Endodermal cell (in vitro differentiated cells): ENCODE measurements around the gene NR2C1. TPM values are rescaled to one million over a fixed set of nuclear protein-coding genes. Genes with fewer than 3 reads are reported as not detected.

Experiments
- DNase-seq: peaks from one replicate; pipeline ENCODE4 v3.0.0-alpha.2; 2017
- H3K27ac ChIP-seq: 2 replicates; pipeline ENCODE4 v1.5.1; 2013; ENCODE audit warnings: mild to moderate bottlenecking, low read depth, low read length, moderate library complexity
- H3K27me3 ChIP-seq: 2 replicates; pipeline ENCODE4 v1.6.1; 2013; ENCODE audit warnings: mild to moderate bottlenecking, low read length, moderate library complexity; ENCODE audit not compliant: insufficient read depth, control insufficient read depth, poor library complexity, severe bottlenecking
- H3K36me3 ChIP-seq: 2 replicates; pipeline ENCODE4 v1.7.0; 2013; ENCODE audit warnings: mild to moderate bottlenecking, low read length, moderate library complexity; ENCODE audit not compliant: control insufficient read depth, insufficient read depth
- H3K4me1 ChIP-seq: one replicate; pipeline ENCODE4 v1.7.0; 2013; ENCODE audit warnings: low read length; ENCODE audit not compliant: control insufficient read depth, insufficient read depth
- H3K4me3 ChIP-seq: 2 replicates; pipeline ENCODE4 v1.5.1; 2013; ENCODE audit warnings: mild to moderate bottlenecking, low read length, moderate library complexity
- H3K9ac ChIP-seq: 2 replicates; pipeline ENCODE4 v1.6.1; 2013; ENCODE audit warnings: mild to moderate bottlenecking, low read length, moderate library complexity; ENCODE audit not compliant: poor library complexity, severe bottlenecking; ENCODE audit errors: extremely low read depth
- H3K9me3 ChIP-seq: 2 replicates; pipeline ENCODE4 v1.6.1; 2013; ENCODE audit warnings: mild to moderate bottlenecking, low read length, moderate library complexity; ENCODE audit not compliant: control insufficient read depth
- H3K27ac Mint-ChIP-seq: 2 replicates; pipeline ENCODE4 v1.8.0; 2020; ENCODE audit warnings: mixed read lengths
- H3K27me3 Mint-ChIP-seq: 2 replicates; pipeline ENCODE4 v1.8.0; 2021; ENCODE audit warnings: mild to moderate bottlenecking, mixed read lengths; ENCODE audit not compliant: insufficient read depth
- H3K36me3 Mint-ChIP-seq: 2 replicates; pipeline ENCODE4 v1.8.0; 2020; ENCODE audit warnings: low read depth, mixed read lengths
- H3K4me1 Mint-ChIP-seq: 2 replicates; pipeline ENCODE4 v1.8.0; 2020; ENCODE audit warnings: mixed read lengths
- H3K4me3 Mint-ChIP-seq: 2 replicates; pipeline ENCODE4 v1.8.0; 2020; ENCODE audit warnings: mild to moderate bottlenecking, moderate library complexity, mixed read lengths
- H3K9me3 Mint-ChIP-seq: 2 replicates; pipeline ENCODE4 v1.8.0; 2020; ENCODE audit warnings: mild to moderate bottlenecking, mixed read lengths
- WGBS, 2 experiments: methylation state at CpG; one replicate each; pipeline versions ENCODE4 v1.1.5 to v1.1.7; 2013; ENCODE audit warnings: missing lambda C conversion rate in 2 of 2, mixed read lengths in 1 of 2; ENCODE audit not compliant: insufficient coverage in 1 of 2, insufficient read length in 1 of 2; 5-methylcytosine and 5-hydroxymethylcytosine counted together
- total RNA-seq, 2 donors: library from RNA; stranded (reverse); fragmentation: NEBNext Ultra II Directional in 1 of 2; extraction: Animal tissue kit (Norgen Biotek cat#: 25700) in 1 of 2; gene quantifications; 2 replicates in 1 of 2; 3 replicates in 1 of 2; pipeline ENCODE4 v1.2.1, GENCODE V29; 2021
- TF ChIP-seq, protein P1 (sequence below): fragments of 200-600 bp; sonication (generic); conservative IDR thresholded peaks from 2 replicates; pipeline ENCODE4 v1.5.0; 2021; ENCODE audit warnings: antibody characterized with exemption, mild to moderate bottlenecking

NR2C1 gene
- total RNA-seq, 2 donors from 2014 or later = 66.9 to 82.0 TPM

- peaks cover 10% of the 10 kb centered on the region for H3K4me1 Mint-ChIP-seq
Measured at GRCh38 chr12:95054206-95054605, 19.2 kb downstream of the NR2C1 start.

DNA sequence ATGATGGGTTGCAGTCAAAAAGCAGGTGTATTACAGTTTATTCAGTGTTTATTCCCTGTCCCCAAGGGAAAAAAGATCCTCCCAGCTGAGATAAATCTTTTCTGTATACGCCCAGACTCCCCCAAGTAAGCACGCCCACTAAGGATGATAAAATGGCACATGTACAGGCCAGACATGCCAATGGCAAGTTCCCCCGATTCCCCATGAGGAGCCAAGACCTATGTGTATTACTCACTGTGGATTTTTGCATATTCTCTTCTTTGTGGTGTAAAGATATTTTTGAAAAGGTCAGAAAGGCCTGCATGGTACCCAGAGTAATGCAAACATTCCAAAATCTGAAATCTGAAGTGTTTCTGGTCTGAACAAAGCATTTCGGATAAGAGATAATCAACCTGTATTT lies 22.2 kb downstream of the NR2C1 start:
- H3K9ac ChIP-seq = no peak overlapping the region
- Mint-ChIP-seq H3K4me3 (no peak overlapping the region), H3K27ac (no peak overlapping the region), H3K9me3 (no peaks in the 10 kb centered on the region), H3K4me1 (peaks cover 10% of the 10 kb centered on the region), H3K36me3 (peaks cover 63% of the 10 kb centered on the region), H3K27me3 (no peaks in the 10 kb centered on the region)
- H3K27me3 ChIP-seq = no peaks in the 10 kb centered on the region
- TF ChIP-seq, protein P1, sequence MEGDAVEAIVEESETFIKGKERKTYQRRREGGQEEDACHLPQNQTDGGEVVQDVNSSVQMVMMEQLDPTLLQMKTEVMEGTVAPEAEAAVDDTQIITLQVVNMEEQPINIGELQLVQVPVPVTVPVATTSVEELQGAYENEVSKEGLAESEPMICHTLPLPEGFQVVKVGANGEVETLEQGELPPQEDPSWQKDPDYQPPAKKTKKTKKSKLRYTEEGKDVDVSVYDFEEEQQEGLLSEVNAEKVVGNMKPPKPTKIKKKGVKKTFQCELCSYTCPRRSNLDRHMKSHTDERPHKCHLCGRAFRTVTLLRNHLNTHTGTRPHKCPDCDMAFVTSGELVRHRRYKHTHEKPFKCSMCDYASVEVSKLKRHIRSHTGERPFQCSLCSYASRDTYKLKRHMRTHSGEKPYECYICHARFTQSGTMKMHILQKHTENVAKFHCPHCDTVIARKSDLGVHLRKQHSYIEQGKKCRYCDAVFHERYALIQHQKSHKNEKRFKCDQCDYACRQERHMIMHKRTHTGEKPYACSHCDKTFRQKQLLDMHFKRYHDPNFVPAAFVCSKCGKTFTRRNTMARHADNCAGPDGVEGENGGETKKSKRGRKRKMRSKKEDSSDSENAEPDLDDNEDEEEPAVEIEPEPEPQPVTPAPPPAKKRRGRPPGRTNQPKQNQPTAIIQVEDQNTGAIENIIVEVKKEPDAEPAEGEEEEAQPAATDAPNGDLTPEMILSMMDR = no peak
- no peak for DNase-seq
- H3K27ac ChIP-seq = no peak overlapping the region
- H3K36me3 ChIP-seq = peaks cover 83% of the 10 kb centered on the region
- H3K9me3 ChIP-seq = no peaks in the 10 kb centered on the region
- WGBS, 2 experiments = 96 to 99% methylated on average over 4 of the region's 4 CpGs
- H3K4me3 ChIP-seq = no peak overlapping the region
- peaks cover 4% of the 10 kb centered on the region for H3K4me1 ChIP-seq

More at GRCh38 chr12:95054206-95054605, 19.2 kb downstream of the NR2C1 start:
- Histone ChIP-seq H3K36me3 (peaks cover 83% of the 10 kb centered on the region), H3K9me3 (no peaks in the 10 kb centered on the region), H3K27ac (no peak overlapping the region), H3K27me3 (no peaks in the 10 kb centered on the region), H3K9ac (no peak overlapping the region), H3K4me1 (peaks cover 4% of the 10 kb centered on the region), H3K4me3 (no peak overlapping the region)
- H3K27me3 Mint-ChIP-seq = no peaks in the 10 kb centered on the region
- 94 to 100% methylated on average over 1 to 2 of the region's 2 CpGs for WGBS, 2 experiments
- H3K9me3 Mint-ChIP-seq = no peaks in the 10 kb centered on the region
- H3K4me3 Mint-ChIP-seq = no peak overlapping the region
- peak overlapping the region; percentile 50 for H3K27ac Mint-ChIP-seq
- no peak for DNase-seq
- peaks cover 61% of the 10 kb centered on the region for H3K36me3 Mint-ChIP-seq
- TF ChIP-seq, protein P1 = no peak

- Histone ChIP-seq H3K36me3 (peaks cover 84% of the 10 kb centered on the region), H3K4me3 (no peak overlapping the region), H3K9ac (no peak overlapping the region), H3K27ac (no peak overlapping the region), H3K9me3 (no peaks in the 10 kb centered on the region), H3K27me3 (no peaks in the 10 kb centered on the region), H3K4me1 (no peaks in the 10 kb centered on the region)
- H3K4me3 Mint-ChIP-seq = no peak overlapping the region
- no peaks in the 10 kb centered on the region for H3K9me3 Mint-ChIP-seq
- peaks cover 35% of the 10 kb centered on the region for H3K36me3 Mint-ChIP-seq
- no peak for DNase-seq
- TF ChIP-seq, protein P1 = no peak
- no peak overlapping the region for H3K27ac Mint-ChIP-seq
- H3K27me3 Mint-ChIP-seq = no peaks in the 10 kb centered on the region
- no peaks in the 10 kb centered on the region for H3K4me1 Mint-ChIP-seq
- WGBS, 2 experiments = no CpG with 5 or more reads among the region's 2 CpGs
Measured at GRCh38 chr12:95037906-95038305, 35.5 kb downstream of the NR2C1 start.
